Endothelial cell of umbilical vein (primary cell): ENCODE data around the gene ATP2B2.

Experiments used
- EZH2 ChIP-seq: IDR thresholded peaks from 2 replicates; pipeline ENCODE4 v1.6.1; 2012; ENCODE audit warnings: borderline replicate concordance, low read depth, mild to moderate bottlenecking, moderate library complexity, low read length, inconsistent platforms; ENCODE audit not compliant: severe bottlenecking
- GATA2 ChIP-seq: IDR thresholded peaks from 2 replicates; pipeline ENCODE4 v1.7.0; 2011; ENCODE audit warnings: low read depth, mild to moderate bottlenecking, moderate library complexity, mixed read lengths, low read length; ENCODE audit not compliant: insufficient read length, insufficient read depth
- POLR2A ChIP-seq: IDR thresholded peaks from 2 replicates; pipeline ENCODE4 v1.6.1; 2012; ENCODE audit warnings: low read depth, mild to moderate bottlenecking, control low read depth, low read length
- POLR2AphosphoS5 ChIP-seq: IDR thresholded peaks from 2 replicates; pipeline ENCODE4 v1.6.1; 2012; ENCODE audit warnings: low read depth, mild to moderate bottlenecking, control low read depth, low read length, moderate library complexity; ENCODE audit not compliant: insufficient read depth
- TF ChIP-seq, protein P1 (sequence below): IDR thresholded peaks from 2 replicates; pipeline ENCODE4 v1.6.1; 2011; ENCODE audit not compliant: insufficient read depth, insufficient read length
- TF ChIP-seq, protein P2 (sequence below), 2 donors: IDR thresholded peaks; 1 replicate in 1 of 2; 2 replicates in 1 of 2; pipeline ENCODE4 v1.5.1; 2011; ENCODE audit warnings: low read length in 2 of 2, mild to moderate bottlenecking in 2 of 2, moderate library complexity in 2 of 2, control low read depth in 1 of 2, inconsistent platforms in 1 of 2, low read depth in 1 of 2; ENCODE audit not compliant: insufficient read depth in 1 of 2; ENCODE audit errors: extremely low read depth in 1 of 2

DNA sequence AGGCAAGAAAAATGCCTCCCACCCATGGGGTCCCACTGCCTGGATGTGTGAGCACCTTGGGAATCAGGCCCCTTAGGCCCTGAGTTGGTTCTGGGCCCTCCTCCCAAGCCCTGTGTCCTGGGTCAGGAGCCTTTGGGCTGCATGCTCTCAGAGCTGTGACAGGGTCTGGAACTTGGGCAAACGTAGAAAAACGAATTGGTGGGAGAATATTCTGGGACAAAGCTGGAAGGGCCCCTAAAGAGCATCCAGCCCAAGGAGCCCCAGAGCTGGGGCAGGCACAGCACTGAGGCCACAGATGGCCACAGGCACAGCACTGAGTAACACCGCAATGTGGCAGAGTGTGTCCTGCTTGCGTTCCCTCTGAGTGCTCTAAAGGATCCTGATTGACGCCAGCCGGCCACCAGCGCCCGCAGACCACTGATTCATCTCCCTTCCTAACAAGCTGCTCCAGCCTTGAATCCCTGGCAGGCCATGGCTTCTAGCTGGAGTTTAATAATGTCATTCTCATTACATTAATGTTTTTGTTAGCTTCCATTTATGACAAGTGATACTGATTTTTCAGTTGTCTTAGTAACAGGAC is 165.9 kb downstream of the ATP2B2 start:
- TF ChIP-seq, protein P1, sequence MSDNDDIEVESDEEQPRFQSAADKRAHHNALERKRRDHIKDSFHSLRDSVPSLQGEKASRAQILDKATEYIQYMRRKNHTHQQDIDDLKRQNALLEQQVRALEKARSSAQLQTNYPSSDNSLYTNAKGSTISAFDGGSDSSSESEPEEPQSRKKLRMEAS: no peak
- TF ChIP-seq, protein P2, sequence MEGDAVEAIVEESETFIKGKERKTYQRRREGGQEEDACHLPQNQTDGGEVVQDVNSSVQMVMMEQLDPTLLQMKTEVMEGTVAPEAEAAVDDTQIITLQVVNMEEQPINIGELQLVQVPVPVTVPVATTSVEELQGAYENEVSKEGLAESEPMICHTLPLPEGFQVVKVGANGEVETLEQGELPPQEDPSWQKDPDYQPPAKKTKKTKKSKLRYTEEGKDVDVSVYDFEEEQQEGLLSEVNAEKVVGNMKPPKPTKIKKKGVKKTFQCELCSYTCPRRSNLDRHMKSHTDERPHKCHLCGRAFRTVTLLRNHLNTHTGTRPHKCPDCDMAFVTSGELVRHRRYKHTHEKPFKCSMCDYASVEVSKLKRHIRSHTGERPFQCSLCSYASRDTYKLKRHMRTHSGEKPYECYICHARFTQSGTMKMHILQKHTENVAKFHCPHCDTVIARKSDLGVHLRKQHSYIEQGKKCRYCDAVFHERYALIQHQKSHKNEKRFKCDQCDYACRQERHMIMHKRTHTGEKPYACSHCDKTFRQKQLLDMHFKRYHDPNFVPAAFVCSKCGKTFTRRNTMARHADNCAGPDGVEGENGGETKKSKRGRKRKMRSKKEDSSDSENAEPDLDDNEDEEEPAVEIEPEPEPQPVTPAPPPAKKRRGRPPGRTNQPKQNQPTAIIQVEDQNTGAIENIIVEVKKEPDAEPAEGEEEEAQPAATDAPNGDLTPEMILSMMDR (IDR thresholded peaks at IDR 0.05; ENCODE audit: extremely low read depth in 1 of 2, insufficient read depth in 1 of 2, low read depth in 1 of 2, low read length in 2 of 2): no peak
- TF ChIP-seq POLR2A (no peak), EZH2 (no peak), GATA2 (no peak), POLR2AphosphoS5 (no peak)
